Panc1 (cell line): ENCODE data around the gene LHFPL2.

ENCODE experiments used
- CTCF ChIP-seq: fragments of 450-650 bp; IDR thresholded peaks from 2 replicates; pipeline ENCODE4 v1.5.1; 2017; ENCODE audit warnings: mild to moderate bottlenecking
- REST ChIP-seq, 2 experiments: IDR thresholded peaks; 2 replicates each; pipeline ENCODE4 v1.6.1; 2011 to 2012; ENCODE audit warnings: low read depth in 2 of 2, control low read depth in 1 of 2, low read length in 1 of 2, mild to moderate bottlenecking in 1 of 2, moderate library complexity in 1 of 2; ENCODE audit not compliant: insufficient read depth in 1 of 2
- TCF7L2 ChIP-seq: IDR thresholded peaks from 2 replicates; pipeline ENCODE4 v1.6.1; 2011; ENCODE audit warnings: mild to moderate bottlenecking, low read depth, low read length, inconsistent platforms

- TF ChIP-seq CTCF (no peak), REST (IDR thresholded peaks at IDR 0.05; ENCODE audit: insufficient read depth in 1 of 2, low read depth in 2 of 2, low read length in 1 of 2) (no peak), TCF7L2 (no peak)
Measured at GRCh38 chr5:78487846-78488245, 160.7 kb downstream of the LHFPL2 start.
